ENCODE measurements around the gene C2orf72. TPM values are rescaled to one million over a fixed set of nuclear protein-coding genes. Genes with fewer than 3 reads are reported as not detected.

The C2orf72 gene
- total and polyA plus RNA-seq, 2 of the 13 experiments (the other 11 are each of a cell fraction or from before 2014, with no cell fraction given): 147 to 203 TPM

DNA sequence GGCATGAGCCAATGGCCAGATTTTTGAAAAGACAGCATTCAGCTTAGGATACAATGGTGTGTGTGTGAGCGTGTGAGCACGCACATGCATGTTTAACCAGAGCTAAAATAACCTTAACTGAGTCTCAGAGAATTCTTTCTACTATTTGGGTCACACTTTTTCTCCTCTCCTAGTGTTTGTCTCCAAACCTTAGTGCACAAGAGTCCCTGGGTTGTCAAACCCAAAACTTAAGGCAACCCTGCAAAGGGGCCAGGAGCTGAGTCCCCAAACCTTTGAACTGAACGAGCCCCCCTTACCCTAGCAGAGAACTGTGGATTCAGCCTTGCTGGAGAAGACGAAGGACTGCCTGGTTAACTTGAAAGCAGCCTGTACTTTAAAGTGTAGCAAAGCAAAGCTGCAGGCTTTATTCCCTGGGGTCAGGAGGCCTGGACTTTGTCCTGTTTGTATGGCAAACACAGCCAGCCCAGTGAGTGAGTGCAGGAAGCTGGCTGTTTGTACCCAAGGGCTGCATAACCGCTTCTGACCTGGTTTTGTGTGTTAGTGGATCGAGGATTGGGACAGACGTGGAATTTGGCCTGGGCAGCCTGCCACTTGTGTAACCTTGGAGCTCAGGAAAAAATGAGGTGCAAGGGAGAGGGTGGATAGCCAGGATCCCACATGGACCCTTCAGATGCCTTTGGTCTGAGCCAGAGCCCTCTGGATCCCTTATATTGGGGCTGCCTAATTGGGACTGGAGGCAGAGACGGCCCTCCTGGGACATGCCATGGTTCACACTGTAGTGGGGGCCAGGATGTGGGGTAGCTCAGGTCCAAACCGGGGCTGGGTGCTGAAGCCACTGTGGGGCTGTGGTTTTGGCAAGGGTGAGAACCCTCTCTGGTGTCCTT, 12.9 kb downstream of the C2orf72 start (continued):
- TF ChIP-seq ZSCAN31 (CRISPR knock-in tag; IDR thresholded peaks at IDR 0.05; ENCODE audit: low read depth): peak; percentile 98
- TF ChIP-seq PHF21A (CRISPR knock-in tag; IDR thresholded peaks at IDR 0.05): peak; percentile 100
- TF ChIP-seq, protein P1, sequence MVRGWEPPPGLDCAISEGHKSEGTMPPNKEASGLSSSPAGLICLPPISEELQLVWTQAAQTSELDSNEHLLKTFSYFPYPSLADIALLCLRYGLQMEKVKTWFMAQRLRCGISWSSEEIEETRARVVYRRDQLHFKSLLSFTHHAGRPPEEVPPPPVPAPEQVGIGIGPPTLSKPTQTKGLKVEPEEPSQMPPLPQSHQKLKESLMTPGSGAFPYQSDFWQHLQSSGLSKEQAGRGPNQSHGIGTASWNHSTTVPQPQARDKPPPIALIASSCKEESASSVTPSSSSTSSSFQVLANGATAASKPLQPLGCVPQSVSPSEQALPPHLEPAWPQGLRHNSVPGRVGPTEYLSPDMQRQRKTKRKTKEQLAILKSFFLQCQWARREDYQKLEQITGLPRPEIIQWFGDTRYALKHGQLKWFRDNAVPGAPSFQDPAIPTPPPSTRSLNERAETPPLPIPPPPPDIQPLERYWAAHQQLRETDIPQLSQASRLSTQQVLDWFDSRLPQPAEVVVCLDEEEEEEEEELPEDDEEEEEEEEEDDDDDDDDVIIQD (CRISPR knock-in tag; IDR thresholded peaks at IDR 0.05; ENCODE audit: low read depth): peak; percentile 95
- TF ChIP-seq, protein P2, sequence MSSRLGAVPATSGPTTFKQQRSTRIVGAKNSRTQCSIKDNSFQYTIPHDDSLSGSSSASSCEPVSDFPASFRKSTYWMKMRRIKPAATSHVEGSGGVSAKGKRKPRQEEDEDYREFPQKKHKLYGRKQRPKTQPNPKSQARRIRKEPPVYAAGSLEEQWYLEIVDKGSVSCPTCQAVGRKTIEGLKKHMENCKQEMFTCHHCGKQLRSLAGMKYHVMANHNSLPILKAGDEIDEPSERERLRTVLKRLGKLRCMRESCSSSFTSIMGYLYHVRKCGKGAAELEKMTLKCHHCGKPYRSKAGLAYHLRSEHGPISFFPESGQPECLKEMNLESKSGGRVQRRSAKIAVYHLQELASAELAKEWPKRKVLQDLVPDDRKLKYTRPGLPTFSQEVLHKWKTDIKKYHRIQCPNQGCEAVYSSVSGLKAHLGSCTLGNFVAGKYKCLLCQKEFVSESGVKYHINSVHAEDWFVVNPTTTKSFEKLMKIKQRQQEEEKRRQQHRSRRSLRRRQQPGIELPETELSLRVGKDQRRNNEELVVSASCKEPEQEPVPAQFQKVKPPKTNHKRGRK (CRISPR knock-in tag; IDR thresholded peaks at IDR 0.05): no peak
- TF ChIP-seq HMG20B (CRISPR knock-in tag; conservative IDR thresholded peaks at IDR 0.05): peak; percentile 98
- TF ChIP-seq ATAD3A (CRISPR knock-in tag; IDR thresholded peaks at IDR 0.05): 0 out of 2 replicates have a peak, but pooled peaks have one; percentile 46
- TF ChIP-seq RAD21 (CRISPR knock-in tag; IDR thresholded peaks at IDR 0.05): peak; percentile 31; the same call in 1 of the 2 replicates
- peak; percentile 89 for TF ChIP-seq CBFB (CRISPR knock-in tag; IDR thresholded peaks at IDR 0.05)
- 0 out of 2 replicates have a peak, but pooled peaks have one; percentile 88 for TF ChIP-seq ZBTB3 (CRISPR knock-in tag; IDR thresholded peaks at IDR 0.05; ENCODE audit: borderline replicate concordance, low read depth)
- TF ChIP-seq NFE2L1 (CRISPR knock-in tag; IDR thresholded peaks at IDR 0.05; ENCODE audit: borderline replicate concordance): no peak
- TF ChIP-seq BRD4 (CRISPR knock-in tag; IDR thresholded peaks at IDR 0.05): peak; percentile 97
- TF ChIP-seq FOXK1 (CRISPR knock-in tag; IDR thresholded peaks at IDR 0.05; ENCODE audit: borderline replicate concordance, low read depth): peak; percentile 94; the same call in 1 of the 2 replicates
- TF ChIP-seq TOE1 (CRISPR knock-in tag; IDR thresholded peaks at IDR 0.05): peak; percentile 96
- no peak for TF ChIP-seq ZZZ3 (CRISPR knock-in tag; IDR thresholded peaks at IDR 0.05; ENCODE audit: borderline replicate concordance)
- no peak for TF ChIP-seq ZNF382 (CRISPR knock-in tag; IDR thresholded peaks at IDR 0.05; ENCODE audit: borderline replicate concordance)
- TF ChIP-seq ZNF160 (CRISPR knock-in tag; IDR thresholded peaks at IDR 0.05): peak; percentile 92
- peak; percentile 96 for TF ChIP-seq ZNF761 (CRISPR knock-in tag; conservative IDR thresholded peaks at IDR 0.05)
- TF ChIP-seq HNF4A (CRISPR knock-in tag; IDR thresholded peaks at IDR 0.05): peak; percentile 100
- peak; percentile 86 for TF ChIP-seq ZNF317 (CRISPR knock-in tag; IDR thresholded peaks at IDR 0.05)
- no peak for TF ChIP-seq ZFP41 (CRISPR knock-in tag; IDR thresholded peaks at IDR 0.05; ENCODE audit: borderline replicate concordance)
- TF ChIP-seq NKX3-1 (CRISPR knock-in tag; IDR thresholded peaks at IDR 0.05): peak; percentile 98
- TF ChIP-seq ZSCAN25 (CRISPR knock-in tag; IDR thresholded peaks at IDR 0.05): peak; percentile 80
- TF ChIP-seq, protein P3, sequence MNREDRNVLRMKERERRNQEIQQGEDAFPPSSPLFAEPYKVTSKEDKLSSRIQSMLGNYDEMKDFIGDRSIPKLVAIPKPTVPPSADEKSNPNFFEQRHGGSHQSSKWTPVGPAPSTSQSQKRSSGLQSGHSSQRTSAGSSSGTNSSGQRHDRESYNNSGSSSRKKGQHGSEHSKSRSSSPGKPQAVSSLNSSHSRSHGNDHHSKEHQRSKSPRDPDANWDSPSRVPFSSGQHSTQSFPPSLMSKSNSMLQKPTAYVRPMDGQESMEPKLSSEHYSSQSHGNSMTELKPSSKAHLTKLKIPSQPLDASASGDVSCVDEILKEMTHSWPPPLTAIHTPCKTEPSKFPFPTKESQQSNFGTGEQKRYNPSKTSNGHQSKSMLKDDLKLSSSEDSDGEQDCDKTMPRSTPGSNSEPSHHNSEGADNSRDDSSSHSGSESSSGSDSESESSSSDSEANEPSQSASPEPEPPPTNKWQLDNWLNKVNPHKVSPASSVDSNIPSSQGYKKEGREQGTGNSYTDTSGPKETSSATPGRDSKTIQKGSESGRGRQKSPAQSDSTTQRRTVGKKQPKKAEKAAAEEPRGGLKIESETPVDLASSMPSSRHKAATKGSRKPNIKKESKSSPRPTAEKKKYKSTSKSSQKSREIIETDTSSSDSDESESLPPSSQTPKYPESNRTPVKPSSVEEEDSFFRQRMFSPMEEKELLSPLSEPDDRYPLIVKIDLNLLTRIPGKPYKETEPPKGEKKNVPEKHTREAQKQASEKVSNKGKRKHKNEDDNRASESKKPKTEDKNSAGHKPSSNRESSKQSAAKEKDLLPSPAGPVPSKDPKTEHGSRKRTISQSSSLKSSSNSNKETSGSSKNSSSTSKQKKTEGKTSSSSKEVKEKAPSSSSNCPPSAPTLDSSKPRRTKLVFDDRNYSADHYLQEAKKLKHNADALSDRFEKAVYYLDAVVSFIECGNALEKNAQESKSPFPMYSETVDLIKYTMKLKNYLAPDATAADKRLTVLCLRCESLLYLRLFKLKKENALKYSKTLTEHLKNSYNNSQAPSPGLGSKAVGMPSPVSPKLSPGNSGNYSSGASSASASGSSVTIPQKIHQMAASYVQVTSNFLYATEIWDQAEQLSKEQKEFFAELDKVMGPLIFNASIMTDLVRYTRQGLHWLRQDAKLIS (CRISPR knock-in tag; IDR thresholded peaks at IDR 0.05): peak; percentile 98
- peak; percentile 65; the same call in 1 of the 2 replicates for TF ChIP-seq GABPB1 (CRISPR knock-in tag; IDR thresholded peaks at IDR 0.05)

Measured in HepG2 (cell line).